ENCODE results near the gene BOD1. TPM values are rescaled to one million over a fixed set of nuclear protein-coding genes. Genes with fewer than 3 reads are reported as not detected.

BOD1 gene
- total and polyA plus RNA-seq, 2 of the 8 experiments (the other 6 are each of a cell fraction or from before 2014, with no cell fraction given): 107 to 149 TPM

- Histone ChIP-seq H3K79me1 (ENCODE audit: low read depth, low read length) (no peaks in the 10 kb centered on the region), H3K27me3 (replicated peaks in 1 of 4; ENCODE audit: control insufficient read depth in 3 of 4, extremely low read depth in 1 of 4, insufficient read depth in 3 of 4, low read length in 3 of 4) (no peaks in the 10 kb centered on the region), H3K23me2 (ENCODE audit: low read depth, low read length) (no peaks in the 10 kb centered on the region; the same call in 1 of the 2 replicates), H3K79me2 (ENCODE audit: control insufficient read depth in 1 of 2, insufficient read depth in 2 of 2, low read length in 2 of 2) (no peaks in the 10 kb centered on the region), H3K36me3 (ENCODE audit: control insufficient read depth in 2 of 4, insufficient read depth in 4 of 4, low read length in 3 of 4) (no peaks in the 10 kb centered on the region), H3K23ac (ENCODE audit: insufficient read length) (no peak overlapping the region), H2BK5ac (ENCODE audit: low read depth, low read length) (peak overlapping the region; percentile 57; the same call in 1 of the 2 replicates), H3K4ac (replicated peaks; ENCODE audit: insufficient read length, low read depth, low read length) (peak overlapping the region; percentile 42), H4K91ac (replicated peaks; ENCODE audit: insufficient read length, low read length) (peak overlapping the region; percentile 70), H3K9ac (replicated peaks in 1 of 4; ENCODE audit: extremely low read depth in 1 of 4, low read depth in 3 of 4, low read length in 3 of 4) (no peak overlapping the region), H2BK120ac (replicated peaks; ENCODE audit: low read depth, low read length) (peak overlapping the region; percentile 70), H4K8ac (ENCODE audit: extremely low read depth, insufficient read depth, low read length) (no peak overlapping the region; the same call in 1 of the 2 replicates), H3K18ac (ENCODE audit: extremely low read depth, low read length) (no peak overlapping the region), H2AK5ac (ENCODE audit: low read depth, low read length) (peak overlapping the region; percentile 48; the same call in 1 of the 2 replicates), H3K4me3 (ENCODE audit: extremely low read depth in 1 of 4, insufficient read depth in 2 of 4, low read depth in 3 of 4, low read length in 4 of 4) (no peak overlapping the region), H2AFZ (ENCODE audit: low read length) (no peak overlapping the region), H4K20me1 (replicated peaks in 1 of 2; ENCODE audit: control insufficient read depth in 1 of 2, insufficient read depth in 2 of 2, low read length in 2 of 2) (no peaks in the 10 kb centered on the region), H3K14ac (ENCODE audit: insufficient read length) (no peak overlapping the region), H3K56ac (replicated peaks; ENCODE audit: insufficient read length, low read depth, low read length) (no peak overlapping the region), H3K4me2 (ENCODE audit: insufficient read depth in 1 of 2, low read depth in 2 of 2, low read length in 2 of 2) (no peak overlapping the region), H2BK12ac (ENCODE audit: low read depth, low read length) (peak overlapping the region; percentile 88; the same call in 1 of the 2 replicates), H2BK20ac (ENCODE audit: low read length) (peak overlapping the region; percentile 91), H3K4me1 (replicated peaks in 1 of 4; ENCODE audit: control insufficient read depth in 3 of 4, insufficient read depth in 4 of 4, low read length in 3 of 4) (peaks cover 12 to 18% (median 16%) of the 10 kb centered on the region in 4 experiments), H2BK15ac (ENCODE audit: low read length) (0 out of 2 replicates have a peak overlapping the region, but pooled peaks have one; percentile 35), H3K9me3 (ENCODE audit: insufficient read depth in 2 of 2, low read depth in 1 of 2, low read length in 1 of 2) (no peaks in the 10 kb centered on the region), H4K5ac (ENCODE audit: insufficient read length, low read depth, low read length) (no peak overlapping the region), H3K27ac (ENCODE audit: low read depth, low read length) (no peak overlapping the region)
- WGBS, 2 experiments (ENCODE audit: extremely low coverage in 1 of 2, insufficient coverage in 1 of 2, insufficient read length in 1 of 2, insufficient replicate concordance in 2 of 2, low coverage in 1 of 2, low lambda C conversion rate in 2 of 2, missing lambda C conversion rate in 1 of 2): 93% methylated on average over 3 of the region's 3 CpGs; no CpG with 5 or more reads in 1 of the 2 experiments
- ChIA-PET CTCF (ENCODE audit: partially characterized antibody) (interaction anchor here (0.7 to 5.4 kb wide), 7 partner anchors 11 to 346 kb away, joined by 3 to 72 read pairs (median 3); partner anchors contain the start of gene BOD1), POLR2A (ENCODE audit: partially characterized antibody) (interaction anchor here (1.0 kb wide), 1 partner anchor 354 kb away, joined by 3 read pairs; no protein-coding TSS in a partner anchor)
- no peak for DNase-seq (ENCODE audit: low read depth in 1 of 2, low spot score in 2 of 2)
- no peak for FAIRE-seq
- TF ChIP-seq JUN (IDR thresholded peaks at IDR 0.05; ENCODE audit: low read depth, low read length) (no peak), MAFK (IDR thresholded peaks at IDR 0.05; ENCODE audit: low read depth, low read length) (no peak), BACH1 (IDR thresholded peaks at IDR 0.05; ENCODE audit: low read length) (no peak)
Observed at GRCh38 chr5:173626505-173626820, 10.0 kb upstream of the BOD1 start.

All from H1 (cell line).